C4-2B (cell line): ENCODE measurements around the gene KCTD13.

Experiments
- CTCF ChIP-seq: fragments of 450-650 bp; conservative IDR thresholded peaks from 2 replicates; pipeline ENCODE4 v1.5.1; 2017; ENCODE audit warnings: mild to moderate bottlenecking
- ZFX ChIP-seq: fragments of 450-650 bp; IDR thresholded peaks from 2 replicates; pipeline ENCODE4 v1.6.1; 2017

- TF ChIP-seq ZFX (no peak), CTCF (no peak)
Observed at GRCh38 chr16:29909391-29909790, 16.6 kb downstream of the KCTD13 start.
